ENCODE data around the gene KRT7. TPM values are rescaled to one million over a fixed set of nuclear protein-coding genes. Genes with fewer than 3 reads are reported as not detected.

KRT7 gene
- total and polyA plus RNA-seq, 2 donors (not counting 3 experiments of a cell fraction or from before 2014, with no cell fraction given) = 120 to 293 TPM

GRCh38 chr12:52217223-52217622 is 15.8 kb upstream of the KRT7 start:
- intact Hi-C loops (cut with micrococcal nuclease) = loop anchor here (10.0 kb wide), 1 partner anchor 658 kb away; no protein-coding TSS in a partner anchor
- no TSS peak for BruUV-seq (replicated peaks)
- no peaks in the 10 kb centered on the region for H3K9me3 ChIP-seq (replicated peaks; ENCODE audit: control insufficient read depth, insufficient read depth, low read length)
- no peak overlapping the region for H3K9ac ChIP-seq (replicated peaks; ENCODE audit: extremely low read depth, insufficient read depth, low read length)
- no peak overlapping the region for H3K4me3 ChIP-seq (replicated peaks in 1 of 3; ENCODE audit: insufficient read depth in 1 of 3, low read depth in 1 of 3, low read length in 3 of 3)
- H3K36me3 ChIP-seq (ENCODE audit: control insufficient read depth in 2 of 2, extremely low read depth in 1 of 2, insufficient read depth in 2 of 2, low read length in 2 of 2) = no peaks in the 10 kb centered on the region
- no peaks in the 10 kb centered on the region for H4K20me1 ChIP-seq (replicated peaks; ENCODE audit: control insufficient read depth, extremely low read depth, insufficient read depth, low read length)
- FAIRE-seq = peak; percentile 44
- no peak for TF ChIP-seq POLR2AphosphoS5 (IDR thresholded peaks at IDR 0.05; ENCODE audit: insufficient read depth, low read depth, low read length)
- TF ChIP-seq MYC (IDR thresholded peaks at IDR 0.05; ENCODE audit: low read depth, low read length) = no peak
- no peak for TF ChIP-seq POLR2A (IDR thresholded peaks at IDR 0.05; ENCODE audit: low read depth, low read length)
- TF ChIP-seq JUN (IDR thresholded peaks at IDR 0.05; ENCODE audit: borderline replicate concordance, insufficient read depth, insufficient read length, low read depth) = no peak
- TF ChIP-seq MAX (IDR thresholded peaks at IDR 0.05; ENCODE audit: insufficient read depth, insufficient read length) = no peak
- no peak for TF ChIP-seq GATA2 (IDR thresholded peaks at IDR 0.05; ENCODE audit: insufficient read depth, insufficient read length, low read depth, low read length)
- no peak for TF ChIP-seq CTCF (IDR thresholded peaks at IDR 0.05; ENCODE audit: extremely low read depth in 1 of 2, insufficient read depth in 1 of 2, low read depth in 1 of 2, low read length in 2 of 2)
- TF ChIP-seq EZH2 (IDR thresholded peaks at IDR 0.05; ENCODE audit: borderline replicate concordance, low read depth, low read length, severe bottlenecking) = no peak
- TF ChIP-seq FOS (IDR thresholded peaks at IDR 0.05; ENCODE audit: borderline replicate concordance, insufficient read depth, low read length) = no peak
- CTCF ChIA-PET = interaction anchor here (0.9 to 8.1 kb wide), 5 partner anchors 8 to 111 kb away, joined by 3 to 138 read pairs (median 8); partner anchors contain the start of gene KRT80
- peak overlapping the region; percentile 12 for H3K4me2 ChIP-seq (ENCODE audit: insufficient read depth, low read length)
- peaks cover 36% of the 10 kb centered on the region for H3K4me1 ChIP-seq (ENCODE audit: control insufficient read depth, extremely low read depth, insufficient read depth, low read length)
- peak; percentile 44 for DNase-seq (ENCODE audit: low read depth, low spot score)
- no peaks in the 10 kb centered on the region for H3K9me1 ChIP-seq (replicated peaks; ENCODE audit: control insufficient read depth, extremely low read depth, insufficient read depth, low read length)
- dilution Hi-C loops (cut with MboI; ENCODE audit: extremely low pct_ligation_motif_present, low sequenced_read_pairs) = no loop called here
- no peaks in the 10 kb centered on the region for H3K79me2 ChIP-seq (ENCODE audit: control insufficient read depth, insufficient read depth, low read length)
- peak overlapping the region; percentile 46 for H3K27ac ChIP-seq (ENCODE audit: insufficient read depth, low read depth, low read length)
- H2AFZ ChIP-seq (ENCODE audit: low read depth, low read length) = peak overlapping the region; percentile 27
- no peaks in the 10 kb centered on the region for H3K27me3 ChIP-seq (ENCODE audit: control insufficient read depth in 2 of 2, insufficient read depth in 2 of 2, low read length in 2 of 2)
- POLR2A ChIA-PET = no interaction called here
